ENCODE results near the gene CLEC5A.
"Not testable (repeated sequence)": the region's sequence is repeated elsewhere in the genome, so short reads cannot be mapped to it uniquely, and the experiment has no call there.

CLEC5A gene

DNA sequence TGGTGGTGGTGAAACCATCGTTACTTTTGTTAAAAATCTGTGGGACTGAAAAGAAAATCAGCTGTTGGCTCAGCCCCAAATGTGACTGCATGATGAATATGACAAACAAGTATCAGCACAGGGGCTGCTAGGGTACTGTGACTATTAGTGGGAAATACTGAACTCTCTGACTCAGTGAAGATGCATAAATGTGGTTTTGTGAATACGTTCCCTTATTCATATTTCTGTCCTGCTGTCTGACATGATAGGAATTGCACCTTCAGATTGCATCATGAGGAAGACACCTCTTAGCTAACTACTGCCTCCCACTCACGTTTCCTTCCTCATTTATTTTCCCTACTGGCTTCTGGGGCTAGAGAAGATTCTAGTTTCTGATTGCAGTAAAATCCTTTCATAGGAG lies 1.4 kb downstream of the CLEC5A start:
- no peak for DNase-seq

DNA sequence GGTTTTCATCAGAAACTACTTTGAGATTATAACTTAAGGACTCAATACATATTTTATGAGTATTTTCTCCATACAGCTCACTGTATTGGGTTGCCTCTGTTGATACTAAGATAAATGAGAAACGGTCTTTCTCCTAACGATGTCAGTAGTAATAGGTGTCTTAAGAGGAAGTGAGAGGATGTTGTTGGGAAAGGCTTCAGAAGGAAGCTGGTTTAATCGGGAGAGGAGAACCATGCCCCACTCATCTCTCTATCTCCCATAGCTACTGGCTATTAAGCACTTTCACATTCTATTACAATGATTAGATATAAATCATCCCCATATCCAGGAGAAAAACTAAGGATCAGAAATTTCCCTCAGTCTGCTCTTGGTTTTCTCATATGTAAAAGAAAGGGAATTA lies 2.0 kb downstream of the CLEC5A start:
- DNase-seq: no peak

DNA sequence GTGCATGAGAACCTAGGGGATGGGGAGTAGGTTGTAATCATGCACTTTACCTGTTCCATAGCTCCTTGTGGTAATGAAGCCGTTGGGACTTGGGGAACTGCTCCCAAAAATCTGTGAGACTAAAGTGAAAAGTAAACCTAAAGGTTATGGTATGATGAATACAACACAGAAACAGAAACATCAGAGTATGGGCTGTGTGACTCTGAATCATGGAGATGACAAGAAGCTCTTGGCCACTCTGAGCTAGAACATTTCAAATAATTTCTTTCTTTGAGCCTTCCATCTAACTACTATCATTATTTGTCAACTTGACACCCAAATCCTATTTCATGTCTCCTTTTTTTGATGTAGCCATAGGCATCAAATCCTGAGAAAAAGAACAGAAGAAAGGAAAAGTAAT lies 2.9 kb downstream of the CLEC5A start:
- no peak for DNase-seq

DNA sequence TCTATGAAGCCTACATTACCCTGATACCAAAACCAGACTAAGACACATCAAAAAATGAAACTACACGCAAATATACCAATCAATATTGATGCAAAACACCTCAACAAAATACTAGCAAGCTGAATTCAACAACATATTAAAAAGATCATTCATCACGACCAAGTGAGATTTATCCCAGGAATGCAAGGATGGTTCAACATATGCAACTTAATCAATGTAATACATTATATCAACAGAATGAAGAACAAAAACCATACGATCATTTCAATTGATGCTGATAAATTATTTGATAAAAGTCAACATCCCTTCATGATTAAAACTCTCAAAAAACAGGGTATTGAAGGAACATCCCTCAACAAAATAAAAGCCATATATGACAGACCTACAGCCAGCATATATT lies 5.7 kb downstream of the CLEC5A start:
- no peak for DNase-seq

DNA sequence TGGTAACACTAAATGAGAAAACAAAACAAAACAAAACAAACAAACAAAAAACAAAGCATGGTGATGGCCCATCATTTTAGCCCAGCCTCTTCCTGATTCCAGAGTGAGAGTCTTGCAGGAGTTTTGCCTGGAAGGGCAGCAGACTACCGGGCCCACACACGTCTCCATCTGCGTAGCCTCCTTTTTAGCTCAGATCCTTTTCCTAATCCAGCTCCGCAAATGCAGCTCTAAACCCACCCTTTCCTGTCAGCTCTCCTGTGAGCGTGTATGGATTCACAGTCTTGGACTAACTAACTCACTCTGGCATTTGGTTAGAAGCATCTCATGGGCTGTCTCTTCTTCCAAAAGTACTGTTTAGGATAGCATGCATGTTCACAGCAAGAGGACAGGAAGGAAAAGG lies 16.6 kb downstream of the CLEC5A start:
- DNase-seq: no peak

DNA sequence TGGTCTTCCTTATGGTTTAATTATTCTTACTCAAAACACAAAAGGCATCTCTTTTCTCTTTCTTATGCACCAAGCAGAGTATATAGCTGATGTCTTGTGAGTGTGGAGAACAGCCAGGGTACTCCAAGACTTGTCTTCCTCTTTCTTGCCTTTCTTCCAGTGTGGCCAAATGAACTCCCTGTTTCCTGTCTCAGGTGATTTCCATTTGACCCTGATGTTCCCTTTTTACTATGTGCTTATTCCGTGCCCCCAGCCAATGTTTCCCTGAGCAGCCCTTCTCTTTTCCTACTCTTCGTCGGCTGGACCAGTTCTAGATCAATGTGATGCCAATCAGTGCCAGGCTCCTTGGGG lies 18.0 kb downstream of the CLEC5A start:
- DNase-seq: no peak

DNA sequence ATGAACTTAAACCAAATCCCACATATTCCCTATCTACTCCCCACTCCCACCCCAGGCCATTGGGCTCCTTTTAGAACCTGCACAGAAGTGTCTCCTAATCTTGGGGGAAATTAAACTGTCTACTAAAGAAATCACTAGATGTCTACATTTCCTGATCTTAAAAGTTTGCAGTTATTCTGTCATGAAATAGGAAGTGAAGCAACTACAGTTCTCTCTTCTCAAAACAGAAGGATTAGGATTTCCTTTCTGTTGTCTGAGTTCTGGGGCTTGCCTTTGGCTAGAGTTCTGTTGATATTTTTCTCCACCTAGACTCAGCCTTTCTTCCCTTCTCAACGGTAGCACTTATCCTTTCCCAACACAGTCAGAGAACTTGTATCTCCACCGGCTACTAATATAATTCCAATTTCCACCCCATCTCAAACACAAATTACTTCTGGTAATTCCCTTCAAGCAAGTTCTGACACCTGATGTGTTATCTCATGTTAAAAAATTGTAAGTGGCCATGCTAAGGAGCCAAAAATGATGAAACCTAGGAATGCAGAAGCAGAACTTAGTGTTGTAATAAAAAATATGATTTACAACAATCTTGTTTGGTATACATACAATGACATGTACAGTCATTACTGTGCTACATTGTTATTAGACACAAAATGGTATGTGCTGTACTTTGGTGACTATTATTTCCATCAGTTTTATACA lies 18.5 kb downstream of the CLEC5A start:
- DNase-seq: no peak

DNA sequence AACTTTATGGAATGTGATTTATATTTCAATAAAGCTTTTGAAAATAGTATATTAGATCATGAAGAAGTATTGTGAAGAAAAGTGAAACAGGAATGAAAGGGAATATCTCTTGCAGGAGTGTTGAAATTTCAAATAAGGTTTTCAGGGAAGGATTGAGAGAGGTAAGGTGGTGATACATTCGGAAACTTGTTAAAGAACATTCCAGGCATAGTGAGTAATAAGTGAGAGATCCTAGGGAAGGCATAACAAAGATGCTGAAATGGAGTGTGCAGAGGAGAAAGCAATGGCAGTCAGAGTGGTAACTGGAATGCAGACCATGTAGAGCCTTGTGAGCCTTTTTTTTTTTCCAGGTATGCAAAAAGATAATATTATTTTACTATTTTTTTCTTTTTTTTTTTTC lies 26.5 kb downstream of the CLEC5A start:
- DNase-seq: no peak

DNA sequence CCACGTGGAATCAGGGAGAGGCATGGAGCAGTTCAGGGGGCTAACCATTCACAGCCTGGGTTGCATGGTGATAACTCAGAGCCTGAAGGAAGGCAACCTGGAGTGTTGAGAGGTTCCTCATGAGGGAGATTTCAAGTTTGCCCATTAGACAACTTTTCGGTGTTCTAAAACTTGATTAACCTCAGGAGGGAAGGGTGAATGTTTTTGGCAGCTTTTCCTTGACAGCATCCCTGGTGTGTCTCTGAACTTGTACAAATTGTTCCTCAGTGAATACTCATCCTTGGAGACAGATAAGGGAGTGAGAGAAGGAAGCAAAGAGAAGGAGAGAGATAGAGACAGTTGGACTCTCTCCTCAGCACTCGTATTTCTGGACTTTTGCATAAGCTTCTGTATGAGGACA lies 30.7 kb downstream of the CLEC5A start, which contains the start of gene OR9A4:
TSS of gene OR9A4 (plus strand) at position 301 of the 400 bp plus-strand sequence. CDS start 2,477 bp downstream, outside the sequence.
- DNase-seq: no peak

DNA sequence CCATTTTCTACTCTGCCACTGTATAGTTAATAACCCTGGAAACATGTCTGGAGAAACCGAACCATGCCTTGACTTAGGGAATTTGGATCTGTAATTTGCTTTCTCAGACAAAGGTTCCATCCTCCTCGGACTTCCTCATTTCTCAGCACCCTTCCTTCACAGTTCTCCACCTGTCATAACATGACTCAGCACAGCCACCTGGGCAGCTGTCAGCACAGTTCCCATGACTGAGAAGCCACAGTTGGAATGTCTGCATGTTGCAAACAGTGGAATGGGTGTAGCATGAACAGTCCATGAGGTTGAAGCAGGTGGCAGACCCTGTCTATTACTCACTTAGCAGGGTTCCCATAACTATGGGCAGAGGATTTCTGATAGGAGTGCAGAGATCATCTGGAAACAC lies 31.2 kb downstream of the CLEC5A start:
- DNase-seq: no peak

DNA sequence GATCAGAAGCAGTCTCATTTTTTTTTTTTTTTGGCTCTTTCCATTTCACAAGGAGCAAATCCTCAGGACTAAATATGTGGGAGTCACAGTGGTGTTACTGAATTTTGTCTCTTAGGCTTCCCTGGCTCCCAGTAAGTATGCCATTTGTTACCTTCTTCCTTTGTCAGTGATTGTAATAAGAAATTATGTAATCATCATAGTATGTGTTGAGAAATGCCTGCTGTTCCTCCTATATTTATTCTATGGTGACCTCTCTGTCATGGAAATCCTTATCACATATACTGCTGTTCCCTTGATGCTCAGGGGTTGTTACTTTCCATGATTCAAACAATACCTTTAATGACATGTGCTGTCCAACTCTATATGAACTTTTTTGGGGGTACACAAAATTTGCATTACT lies 35.4 kb downstream of the CLEC5A start:
- DNase-seq: no peak

DNA sequence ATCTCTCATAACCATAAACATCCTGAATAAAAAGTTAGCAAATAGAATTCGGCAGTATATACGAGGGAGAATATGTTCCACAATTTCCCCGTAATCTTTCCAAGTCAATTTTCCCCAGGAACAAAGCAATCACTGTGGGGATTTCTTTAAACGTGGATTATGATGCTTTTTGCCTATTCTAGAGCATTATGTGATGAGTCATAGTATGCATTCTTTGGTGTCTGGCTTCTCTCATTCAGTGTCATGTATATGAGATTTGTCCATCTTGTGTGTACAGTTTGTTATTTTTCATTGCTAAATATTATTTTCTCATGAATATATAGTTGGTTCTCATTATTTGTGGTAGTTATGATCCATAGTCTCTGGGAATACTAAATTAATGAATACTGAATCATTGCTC lies 40.5 kb downstream of the CLEC5A start:
- DNase-seq: no peak

DNA sequence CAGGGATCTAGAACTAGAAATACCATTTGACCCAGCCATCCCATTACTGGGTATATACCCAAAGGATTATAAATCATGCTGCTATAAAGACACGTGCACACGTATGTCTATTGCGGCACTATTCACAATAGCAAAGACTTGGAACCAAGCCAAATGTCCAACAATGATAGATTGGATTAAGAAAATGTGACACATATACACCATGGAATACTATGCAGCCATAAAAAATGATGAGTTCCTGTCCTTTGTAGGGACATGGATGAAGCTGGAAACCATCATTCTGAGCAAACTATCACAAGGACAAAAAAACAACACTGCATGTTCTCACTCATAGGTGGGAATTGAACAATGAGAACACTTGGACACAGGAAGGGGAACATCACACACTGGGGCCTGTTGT lies 47.4 kb downstream of the CLEC5A start:
- not testable (repeated sequence) for DNase-seq

DNA sequence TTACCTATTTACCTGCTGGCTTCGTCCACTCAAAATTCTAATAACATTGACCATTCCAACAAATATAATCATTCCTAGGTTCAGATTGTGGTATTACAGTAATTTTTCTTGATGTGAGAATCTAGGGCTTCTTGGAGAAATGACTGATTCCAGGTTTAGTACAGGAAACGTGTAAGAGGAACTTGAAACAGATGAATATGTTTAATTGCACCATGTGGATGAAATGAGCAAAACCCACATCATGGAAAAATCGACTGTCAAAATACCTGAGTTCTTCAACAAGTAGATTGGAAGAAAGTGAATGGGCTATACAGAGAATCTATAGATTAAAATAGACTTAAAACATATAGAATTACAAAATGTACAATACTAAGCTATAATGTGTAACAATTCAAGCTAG lies 55.4 kb downstream of the CLEC5A start:
- no peak for DNase-seq

DNA sequence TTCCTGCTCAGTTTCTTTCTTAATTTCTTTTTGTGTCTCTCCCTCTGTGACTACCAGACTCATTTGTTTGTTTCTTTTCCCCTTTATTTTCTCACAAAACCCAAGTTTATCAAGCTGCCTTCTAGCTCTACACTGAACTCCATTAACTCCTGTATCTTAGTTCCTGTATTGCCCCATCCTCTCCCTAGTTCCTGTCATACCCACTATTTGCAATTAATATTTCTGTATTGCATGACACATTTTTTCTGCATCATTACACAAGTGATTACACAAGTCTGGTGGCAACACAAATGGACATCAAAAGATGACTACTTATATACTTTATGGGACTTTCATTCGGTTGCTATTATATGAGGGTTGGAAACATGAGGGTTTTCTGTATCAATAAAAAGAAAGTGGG lies 57.5 kb downstream of the CLEC5A start:
- DNase-seq: no peak

DNA sequence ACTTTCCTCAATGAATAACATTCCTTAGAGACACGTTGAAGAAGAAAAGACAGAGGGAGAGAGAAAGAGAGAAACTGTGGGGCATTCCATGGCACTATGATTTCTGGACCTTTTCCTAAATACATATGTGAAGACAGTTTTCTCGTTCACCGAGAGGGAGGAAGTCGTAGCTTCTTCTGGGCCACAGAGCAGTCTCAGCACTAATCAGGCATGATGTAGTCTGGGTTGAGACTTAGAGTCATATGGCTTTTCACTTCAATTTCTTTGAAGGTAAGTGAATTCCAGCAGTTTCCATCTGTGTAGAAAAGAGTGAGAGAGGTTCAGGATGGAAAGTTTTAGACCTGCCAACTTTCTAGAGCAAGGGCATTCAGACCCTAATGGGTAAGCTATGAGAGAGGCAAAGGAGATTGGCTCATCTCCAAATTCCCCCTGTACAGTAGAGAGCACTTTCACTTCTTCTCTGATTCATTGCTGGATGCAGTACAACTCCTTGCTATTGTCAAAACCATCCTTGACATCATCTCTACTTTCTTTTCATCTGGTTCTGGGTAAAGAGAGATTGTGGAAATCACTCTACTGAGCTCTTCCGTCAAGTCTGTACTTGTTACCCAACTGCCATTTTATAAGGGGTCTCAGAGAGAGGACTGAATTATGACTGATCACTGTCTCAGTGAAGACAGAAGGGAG lies 62.1 kb downstream of the CLEC5A start:
- DNase-seq: no peak

DNA sequence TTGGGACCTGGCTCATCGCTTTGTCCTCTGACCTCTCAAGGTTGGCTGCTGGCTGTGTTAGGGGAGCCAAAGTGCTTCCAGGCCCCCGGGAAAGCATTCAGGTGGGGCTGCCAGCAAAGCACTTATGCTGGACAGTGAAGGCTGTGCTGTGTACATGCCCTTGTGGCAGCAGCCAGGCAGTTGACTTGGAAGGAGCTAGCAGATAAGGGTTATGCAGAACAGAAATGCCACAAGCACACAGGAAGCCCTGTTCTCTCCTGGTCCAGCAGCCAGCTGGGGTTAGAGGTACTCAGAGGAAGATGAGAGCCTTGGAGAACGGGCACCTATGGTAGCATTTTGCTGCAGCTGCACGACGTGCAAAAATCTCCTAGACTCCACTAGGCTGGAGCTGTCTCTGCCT lies 65.8 kb downstream of the CLEC5A start:
- no peak for DNase-seq

DNA sequence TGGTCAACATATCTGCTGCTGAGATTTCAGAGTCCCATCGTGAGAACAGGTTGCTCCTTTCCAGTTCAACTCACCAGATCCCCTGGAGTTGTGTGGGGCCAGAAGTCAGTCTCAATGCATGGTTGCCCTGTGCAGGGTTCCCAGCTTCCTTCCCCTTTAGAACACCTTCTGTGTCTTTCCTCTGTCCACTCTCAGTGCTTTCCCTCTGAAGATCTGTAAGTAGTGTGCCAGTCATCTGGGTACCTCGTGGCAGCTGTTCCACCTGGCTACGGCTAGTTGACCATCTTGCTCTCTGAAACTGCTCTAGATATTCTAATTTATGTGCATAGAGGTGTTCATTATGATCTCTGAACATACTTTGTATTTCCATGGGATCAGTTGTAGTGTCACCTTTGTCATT lies 69.4 kb downstream of the CLEC5A start:
- no peak for DNase-seq

Measured in activated CD4-positive, alpha-beta T cell treated with anti-CD3 and anti-CD28 coated beads, Interleukin-2, amount 50 U/mL, for 1 hour (primary cell).